GM19455 (cell line): ENCODE data around the gene PRDX2.

ENCODE experiments used
- ATAC-seq: cut with Tn5 transposase; IDR thresholded peaks from one replicate; pipeline ENCODE4 v1.9.1; 2021; ENCODE audit not compliant: unreplicated experiment

Gene PRDX2

DNA sequence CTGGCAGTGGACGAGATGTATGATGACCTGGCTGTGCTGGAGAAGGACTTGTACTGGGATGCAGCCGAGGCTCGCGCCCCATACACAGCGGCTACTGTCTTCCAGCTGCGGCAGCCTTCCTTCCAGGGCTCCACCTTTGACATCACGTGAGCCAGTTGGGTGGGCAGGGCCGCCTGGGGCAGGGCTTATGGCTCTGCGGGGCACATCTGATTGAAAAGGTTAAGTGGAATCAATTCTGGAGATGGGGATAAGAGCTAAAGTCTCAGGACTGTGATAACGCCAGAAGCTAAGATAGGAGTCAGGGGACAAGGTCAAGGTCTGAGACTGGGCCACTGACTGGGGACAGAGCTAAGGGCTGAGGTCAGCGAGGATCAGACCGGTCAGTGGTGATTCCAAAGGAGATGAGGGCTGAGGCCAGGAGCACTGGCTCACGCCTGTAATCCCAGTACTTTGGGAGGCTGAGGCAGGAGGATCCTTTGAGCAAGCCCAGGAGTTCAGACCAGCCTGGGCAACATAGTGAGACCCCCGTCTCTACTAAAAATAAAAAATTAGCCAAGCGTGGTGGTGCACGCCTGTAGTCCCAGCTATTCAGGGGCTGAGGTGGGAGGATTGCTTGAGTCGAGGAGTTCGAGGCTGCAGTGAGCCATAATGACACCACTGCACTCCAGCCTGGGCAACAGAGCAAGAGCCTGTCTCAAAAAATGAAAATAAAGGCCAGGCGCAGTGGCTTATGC is 45.3 kb downstream of the PRDX2 start:
- no peak for ATAC-seq

- no peak for ATAC-seq
Observed at GRCh38 chr19:12754465-12755196, 47.0 kb downstream of the PRDX2 start.

DNA sequence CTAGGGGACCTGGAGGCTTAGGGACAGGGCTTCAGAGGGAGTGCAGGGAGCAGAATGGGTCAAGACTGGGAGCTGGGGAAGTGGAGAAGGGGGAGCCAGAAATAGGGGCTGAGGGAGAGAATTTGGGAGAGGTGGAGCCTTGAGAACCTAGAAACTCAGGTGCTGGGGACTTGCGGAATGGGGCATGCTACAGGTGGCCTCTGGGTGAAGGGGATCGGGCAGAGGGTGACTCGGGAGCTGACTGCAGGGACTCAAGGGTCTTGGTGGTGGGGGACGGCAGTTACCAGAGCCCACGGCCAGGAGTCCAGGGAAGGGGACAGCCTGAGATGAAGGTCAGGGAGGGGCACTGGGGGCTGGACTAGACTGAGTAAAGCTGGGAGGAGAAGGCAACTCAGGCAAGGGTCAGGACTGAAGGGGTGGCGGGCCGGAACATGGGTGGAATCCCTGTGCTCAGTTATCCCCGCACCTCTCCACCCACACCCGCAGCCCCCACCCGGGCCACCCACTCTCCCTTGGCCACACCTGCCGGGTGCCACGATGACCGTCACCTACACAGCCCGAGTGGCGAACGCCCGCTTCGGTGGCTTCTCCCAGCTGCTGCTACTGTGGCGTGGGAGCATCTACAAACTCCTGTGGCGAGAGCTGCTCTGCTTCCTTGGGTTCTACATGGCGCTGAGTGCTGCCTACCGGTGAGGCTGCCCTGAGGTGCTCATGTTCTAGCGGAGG is 49.4 kb downstream of the PRDX2 start:
- no peak for ATAC-seq

DNA sequence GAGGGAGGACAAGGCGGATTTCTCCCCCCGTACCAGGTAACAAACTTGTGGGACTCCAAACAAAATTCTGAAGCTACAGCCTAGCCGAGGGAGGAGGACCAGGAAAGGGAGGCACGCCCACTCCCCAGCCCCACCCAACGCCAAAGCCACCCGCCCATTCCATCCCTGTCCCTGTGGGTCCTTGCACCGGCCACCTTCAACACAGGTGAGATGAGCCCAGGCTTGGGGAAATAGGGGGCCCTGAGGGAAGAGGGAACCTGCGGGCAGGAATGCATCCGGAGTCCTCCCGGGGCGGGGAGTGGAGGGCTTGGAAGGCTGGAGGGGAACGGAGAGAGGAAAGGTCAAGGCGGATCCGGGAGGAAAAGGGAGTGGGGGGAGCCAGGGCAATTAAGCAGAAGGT is 50.0 kb downstream of the PRDX2 start, which contains the start of gene BEST2:
Gene BEST2 (plus strand): TSS at position 157 of the 400 bp plus-strand sequence. CDS start 802 bp downstream, outside the sequence.
- no peak for ATAC-seq

DNA sequence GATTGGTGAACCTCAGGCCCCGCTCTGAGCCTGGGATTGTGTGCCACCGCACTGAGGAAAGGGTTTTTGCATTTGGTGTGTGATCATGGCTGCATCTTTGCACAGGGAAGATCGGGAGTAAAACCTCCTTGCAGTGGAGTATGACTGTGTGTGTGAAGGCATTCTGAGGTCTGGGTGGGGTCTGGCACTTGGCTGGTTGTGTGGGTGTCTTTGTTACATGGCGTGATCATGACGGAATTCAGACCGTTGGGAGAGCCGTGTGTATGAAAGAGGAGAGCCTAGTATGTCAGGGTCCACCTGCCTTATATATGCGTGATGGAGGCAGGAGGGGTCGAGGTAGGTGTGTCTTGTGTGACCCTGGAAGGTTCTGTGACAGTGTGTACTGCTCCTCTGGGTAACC is 50.7 kb downstream of the PRDX2 start:
- ATAC-seq = no peak

DNA sequence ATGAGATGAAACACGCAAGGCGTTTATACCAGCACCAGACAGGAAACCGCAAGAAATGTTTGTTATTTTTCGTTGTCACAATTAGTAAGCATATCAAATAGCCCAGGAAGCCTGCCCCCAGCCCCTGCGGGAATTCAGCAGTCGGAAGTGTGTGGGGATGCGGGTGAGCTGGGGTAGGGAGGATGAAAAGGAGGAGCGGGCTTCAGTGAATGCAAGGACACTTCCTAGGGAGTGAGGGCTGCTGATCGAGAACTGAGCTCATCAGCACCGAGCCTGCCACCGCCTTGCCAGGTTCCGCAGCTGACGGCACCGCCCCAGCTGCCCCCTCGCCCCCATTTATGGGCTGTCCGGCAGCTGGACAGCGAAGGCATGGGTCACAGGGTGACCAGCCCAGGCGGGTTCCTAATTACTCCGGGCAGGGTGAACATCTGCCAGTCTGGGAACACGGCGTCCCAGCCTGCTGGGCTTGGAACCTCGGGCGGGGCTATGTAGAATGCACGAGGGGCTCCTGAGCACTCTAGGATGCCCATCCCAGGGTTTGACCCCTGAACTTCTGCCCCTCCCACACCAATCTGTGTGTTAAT is 51.6 kb downstream of the PRDX2 start:
- no peak for ATAC-seq

DNA sequence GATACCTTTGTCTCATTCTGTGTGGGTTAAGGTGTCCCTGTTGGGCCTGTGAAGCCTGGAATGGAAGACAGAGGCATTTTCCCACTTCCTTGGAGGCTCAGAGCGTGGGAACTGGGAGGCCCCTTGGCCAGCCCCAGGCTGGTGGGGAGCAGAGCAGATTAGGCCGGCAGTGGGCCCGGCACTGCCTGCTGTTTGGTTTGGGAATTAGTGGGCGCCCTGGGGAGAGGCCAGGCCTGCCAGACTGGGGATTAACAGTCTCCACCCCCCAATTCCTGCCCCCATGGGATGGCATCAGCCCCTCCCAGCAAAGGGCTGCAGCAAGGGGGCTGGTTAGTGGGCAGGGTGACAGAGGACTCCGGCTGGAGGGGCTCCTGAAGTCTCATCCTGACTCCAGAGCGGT is 53.1 kb downstream of the PRDX2 start:
- no peak for ATAC-seq
